Adrenal gland (tissue), 5 donors: ENCODE measurements around the gene NCOA1.

Source experiments
- CTCF ChIP-seq, 6 experiments: fragments of 450-650 bp in 4 of 6; fragments of 200-600 bp in 2 of 6; sonication (generic) in 1 of 6; IDR thresholded peaks; 1 replicate in 5 of 6; 2 replicates in 1 of 6; pipeline versions ENCODE4 v1.5.1 to v1.8.0; 2016 to 2021; ENCODE audit warnings: antibody characterized with exemption in 6 of 6, mild to moderate bottlenecking in 2 of 6, moderate library complexity in 1 of 6
- POLR2A ChIP-seq, 2 donors: fragments of 450-650 bp; IDR thresholded peaks; one replicate each; pipeline ENCODE4 v1.6.1; 2017; ENCODE audit warnings: antibody characterized with exemption in 2 of 2, mild to moderate bottlenecking in 2 of 2, moderate library complexity in 1 of 2
- donor health status: DM: no; HTN: no; CAD: no.

DNA sequence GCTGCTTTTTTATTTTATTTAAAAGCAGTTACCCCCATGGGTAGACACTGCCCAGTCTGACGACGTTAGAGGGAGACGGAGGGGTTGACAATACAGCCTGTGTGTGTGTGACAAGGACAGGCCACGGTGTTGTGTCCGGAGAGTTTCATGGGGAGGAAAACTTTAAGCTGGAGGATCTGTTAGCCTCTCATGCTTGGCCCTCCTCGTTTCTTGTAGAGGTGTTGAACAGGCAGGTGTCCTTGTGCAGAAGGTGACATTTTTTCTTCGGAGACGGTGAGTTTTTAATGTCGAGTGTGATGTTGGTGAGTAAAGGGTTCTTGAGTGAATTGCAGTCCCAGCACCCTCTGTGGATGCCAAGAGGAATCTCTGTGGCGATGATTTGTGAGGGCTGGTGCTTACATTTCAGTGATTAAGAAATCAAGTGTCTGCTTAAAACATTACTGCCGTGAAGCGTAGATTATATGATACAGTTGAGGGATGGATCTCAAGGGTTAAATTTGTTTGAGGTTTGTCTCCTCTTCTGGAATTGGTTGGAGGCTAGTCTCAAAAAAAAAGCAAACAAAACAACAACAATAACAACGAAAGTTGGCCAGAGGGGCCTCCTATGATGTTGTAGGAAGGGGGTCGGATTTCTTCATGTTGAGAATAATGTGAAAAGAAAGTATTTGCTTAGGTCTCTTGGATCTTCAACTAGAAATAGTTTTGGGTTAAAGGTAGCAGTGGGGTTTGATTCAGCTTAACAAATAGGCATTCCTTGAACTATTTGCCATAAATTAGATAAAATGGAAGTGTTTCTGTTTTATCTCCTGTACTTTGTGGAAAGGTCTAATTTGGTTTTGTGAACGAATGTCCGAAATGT, 1.6 kb downstream of the NCOA1 start:
- peak in 1 of 2 donors; percentile 34 for TF ChIP-seq POLR2A (IDR thresholded peaks at IDR 0.05)
- TF ChIP-seq CTCF (IDR thresholded peaks at IDR 0.05): no peak
